Activated T-cell treated with anti-CD3 and anti-CD28 coated beads for 1 hour (primary cell): ENCODE measurements around the gene TTC12.

ENCODE experiments used
- DNase-seq: peaks from one replicate; pipeline ENCODE4 v3.0.0-alpha.2; 2020; ENCODE audit warnings: low read depth

Gene TTC12, protein sequence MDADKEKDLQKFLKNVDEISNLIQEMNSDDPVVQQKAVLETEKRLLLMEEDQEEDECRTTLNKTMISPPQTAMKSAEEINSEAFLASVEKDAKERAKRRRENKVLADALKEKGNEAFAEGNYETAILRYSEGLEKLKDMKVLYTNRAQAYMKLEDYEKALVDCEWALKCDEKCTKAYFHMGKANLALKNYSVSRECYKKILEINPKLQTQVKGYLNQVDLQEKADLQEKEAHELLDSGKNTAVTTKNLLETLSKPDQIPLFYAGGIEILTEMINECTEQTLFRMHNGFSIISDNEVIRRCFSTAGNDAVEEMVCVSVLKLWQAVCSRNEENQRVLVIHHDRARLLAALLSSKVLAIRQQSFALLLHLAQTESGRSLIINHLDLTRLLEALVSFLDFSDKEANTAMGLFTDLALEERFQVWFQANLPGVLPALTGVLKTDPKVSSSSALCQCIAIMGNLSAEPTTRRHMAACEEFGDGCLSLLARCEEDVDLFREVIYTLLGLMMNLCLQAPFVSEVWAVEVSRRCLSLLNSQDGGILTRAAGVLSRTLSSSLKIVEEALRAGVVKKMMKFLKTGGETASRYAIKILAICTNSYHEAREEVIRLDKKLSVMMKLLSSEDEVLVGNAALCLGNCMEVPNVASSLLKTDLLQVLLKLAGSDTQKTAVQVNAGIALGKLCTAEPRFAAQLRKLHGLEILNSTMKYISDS

GRCh38 chr11:113314389-113315301 is at the start of gene TTC12:
Gene TTC12, plus strand, starts transcription at chr11:113314583. Its CDS starts 1,675 bp downstream, at chr11:113316258.
- DNase-seq, result peak; percentile 83

DNA sequence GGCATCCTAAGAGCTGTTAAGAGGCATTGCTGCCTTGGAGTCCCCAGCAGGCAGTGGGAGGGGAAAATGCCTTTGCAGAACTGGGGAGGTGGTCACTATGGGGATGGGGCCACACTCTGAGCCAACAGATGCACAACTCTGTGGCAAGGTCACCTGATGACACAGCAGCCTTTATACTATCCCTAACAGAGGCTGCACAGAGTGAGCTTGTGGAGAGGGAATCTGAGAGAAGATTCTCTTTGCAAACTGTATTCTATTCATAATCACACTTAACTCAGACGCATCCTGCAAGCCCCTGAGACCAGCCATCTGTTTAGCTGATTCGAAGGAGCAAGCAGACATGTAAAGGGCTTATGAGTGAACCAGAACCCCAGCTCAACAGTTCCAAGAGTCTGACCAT is 49.0 kb upstream of the TTC12 start:
- no peak for DNase-seq

DNA sequence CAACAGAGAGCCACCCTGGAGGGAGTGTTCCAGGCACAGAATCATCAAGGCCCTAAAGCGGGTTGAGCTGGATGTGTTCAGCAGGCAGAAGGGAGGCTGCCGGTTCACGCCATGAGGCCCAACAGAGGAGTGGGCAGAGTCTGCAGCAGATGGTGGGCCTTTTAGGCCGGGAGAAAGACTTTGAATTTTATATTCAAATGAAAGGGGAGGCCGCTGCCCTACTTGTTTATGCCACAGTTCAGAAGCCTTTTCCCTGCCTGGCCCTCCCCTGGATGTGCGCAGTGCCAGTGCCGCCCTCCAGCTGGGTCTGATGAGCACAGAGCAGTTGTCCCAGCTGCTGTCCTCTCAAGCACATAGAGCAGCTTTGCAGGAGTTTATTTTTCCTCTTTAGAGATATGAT is 46.9 kb upstream of the TTC12 start:
- no peak for DNase-seq

GRCh38 chr11:113269096-113269495 is 45.3 kb upstream of the TTC12 start:
- no peak for DNase-seq

DNA sequence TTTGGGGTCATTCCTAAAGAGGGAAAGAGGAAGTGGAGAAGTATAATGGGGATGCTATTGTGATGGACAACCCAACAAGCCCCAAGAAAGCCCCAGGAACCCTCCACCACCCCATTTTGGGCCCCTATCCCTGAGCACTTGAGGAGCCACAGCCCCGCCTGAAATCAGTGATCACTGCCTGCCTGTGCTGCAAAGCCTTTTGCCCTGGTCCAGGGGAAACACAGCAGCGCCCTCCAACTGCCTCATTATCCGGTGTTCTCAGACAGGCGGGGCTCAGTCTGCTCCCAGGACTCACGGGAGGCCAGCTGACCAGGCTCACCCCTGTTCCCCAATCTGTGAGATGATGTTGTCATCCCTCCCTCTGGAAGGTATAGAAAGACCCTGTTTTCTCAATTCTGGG is 44.7 kb upstream of the TTC12 start:
- no peak for DNase-seq

DNA sequence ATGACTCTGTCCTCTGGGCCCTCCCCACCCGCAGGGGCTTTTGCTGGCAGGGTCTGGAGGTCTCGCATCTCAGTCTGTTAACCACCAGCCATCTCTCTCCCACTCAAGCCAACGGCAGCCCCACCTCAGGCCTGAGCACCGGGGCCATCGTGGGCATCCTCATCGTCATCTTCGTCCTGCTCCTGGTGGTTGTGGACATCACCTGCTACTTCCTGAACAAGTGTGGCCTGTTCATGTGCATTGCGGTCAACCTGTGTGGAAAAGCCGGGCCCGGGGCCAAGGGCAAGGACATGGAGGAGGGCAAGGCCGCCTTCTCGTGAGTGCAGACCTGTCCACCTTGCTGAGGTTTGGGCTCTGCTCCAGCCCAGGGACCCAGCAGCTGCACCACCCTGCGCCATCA is 44.3 kb upstream of the TTC12 start:
- DNase-seq, result no peak

DNA sequence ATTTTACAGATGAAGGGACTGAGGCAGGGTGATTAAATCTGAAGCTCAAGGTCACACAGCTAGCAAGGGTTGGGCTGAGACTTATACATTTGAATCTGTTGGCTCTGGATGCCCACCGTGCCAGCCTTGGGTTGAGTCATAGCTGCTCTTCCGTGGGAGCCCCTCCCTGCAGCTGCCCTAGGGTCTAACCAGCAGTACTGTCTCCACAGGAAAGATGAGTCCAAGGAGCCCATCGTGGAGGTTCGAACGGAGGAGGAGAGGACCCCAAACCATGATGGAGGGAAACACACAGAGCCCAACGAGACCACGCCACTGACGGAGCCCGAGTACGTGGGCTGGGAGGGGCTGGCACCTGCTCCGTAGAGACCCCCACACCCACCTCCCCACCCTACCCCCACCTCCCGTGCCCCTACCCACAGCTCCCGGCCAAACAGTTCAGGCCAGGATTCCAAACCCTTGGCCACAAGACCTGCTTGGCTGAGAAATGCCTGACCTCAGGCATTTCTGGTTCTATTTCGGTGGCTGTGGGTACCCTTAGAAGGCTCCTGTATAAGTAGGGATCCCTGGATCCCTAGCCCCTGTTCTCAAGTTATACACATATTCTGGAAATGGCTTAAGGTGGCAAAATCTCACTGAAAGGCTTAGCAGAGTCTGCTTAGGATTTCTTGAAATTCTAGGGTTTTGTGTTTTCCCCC is 42.7 kb upstream of the TTC12 start:
- DNase-seq, result no peak

GRCh38 chr11:113272281-113272680 is 42.1 kb upstream of the TTC12 start:
- no peak for DNase-seq

GRCh38 chr11:113272927-113273615 is 41.3 kb upstream of the TTC12 start:
- no peak for DNase-seq

DNA sequence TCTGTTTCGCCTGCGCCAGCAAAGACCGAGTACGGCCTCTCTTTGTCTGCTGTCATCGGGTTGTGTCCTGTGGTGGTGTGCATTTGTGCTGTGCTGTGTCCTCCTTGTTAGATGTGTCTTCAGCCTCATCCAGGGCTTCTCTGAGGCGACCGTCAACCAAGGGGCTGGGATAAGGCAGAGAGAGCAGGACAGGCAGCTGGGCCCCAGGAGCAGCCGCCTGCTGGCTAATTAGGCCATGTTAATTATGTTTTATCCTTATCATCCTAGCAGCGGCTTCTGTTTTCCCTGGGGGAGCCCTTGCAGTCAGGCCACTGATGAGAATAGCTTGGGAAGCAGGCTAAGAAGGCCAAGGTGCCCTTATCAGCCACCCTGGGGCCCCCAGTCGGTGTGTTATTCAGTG is 40.7 kb upstream of the TTC12 start:
- no peak for DNase-seq

- no peak for DNase-seq
Observed at GRCh38 chr11:113274713-113275582, 39.4 kb upstream of the TTC12 start.

DNA sequence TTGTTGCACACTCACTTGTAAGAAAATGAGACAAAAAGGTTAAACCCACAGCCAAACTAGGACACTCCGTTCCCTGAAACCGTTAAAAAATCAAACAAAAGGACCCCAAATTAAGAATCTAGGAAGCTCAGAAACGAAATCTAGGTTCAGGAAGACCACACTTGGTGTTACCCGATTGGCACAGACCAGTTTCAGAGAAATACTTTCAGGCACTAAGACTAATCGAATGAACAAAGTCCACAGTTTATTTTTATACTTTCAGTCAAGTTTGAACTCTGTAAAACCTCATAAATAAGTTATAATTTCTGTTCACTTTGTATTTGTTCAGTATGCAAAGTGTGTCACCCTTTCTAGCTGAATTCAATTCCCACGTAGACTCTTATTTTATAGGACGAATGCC is 38.8 kb upstream of the TTC12 start:
- no peak for DNase-seq

- DNase-seq, result no peak
Observed at GRCh38 chr11:113276466-113276865, 37.9 kb upstream of the TTC12 start.

GRCh38 chr11:113277907-113278306 is 36.5 kb upstream of the TTC12 start:
- no peak for DNase-seq

DNA sequence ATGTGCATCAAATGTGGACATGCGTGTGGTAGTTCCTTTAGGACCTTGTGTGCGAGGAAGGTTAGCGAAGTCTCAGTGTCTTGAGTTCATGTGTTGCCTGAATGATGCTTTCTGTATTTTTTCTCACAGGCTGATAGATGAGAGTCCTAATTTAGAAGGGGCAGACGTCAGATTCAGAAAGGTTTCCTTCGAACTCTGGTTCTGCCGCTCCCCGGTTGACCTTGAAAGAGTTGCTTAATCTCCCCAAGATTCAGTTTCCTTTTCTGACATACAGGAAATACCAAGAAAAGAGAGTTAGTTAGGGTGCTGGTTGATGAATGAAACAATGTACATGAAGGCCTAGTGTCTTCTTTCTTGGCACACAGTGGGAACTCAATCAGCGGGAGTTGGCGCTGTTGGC is 35.9 kb upstream of the TTC12 start:
- DNase-seq, result no peak

DNA sequence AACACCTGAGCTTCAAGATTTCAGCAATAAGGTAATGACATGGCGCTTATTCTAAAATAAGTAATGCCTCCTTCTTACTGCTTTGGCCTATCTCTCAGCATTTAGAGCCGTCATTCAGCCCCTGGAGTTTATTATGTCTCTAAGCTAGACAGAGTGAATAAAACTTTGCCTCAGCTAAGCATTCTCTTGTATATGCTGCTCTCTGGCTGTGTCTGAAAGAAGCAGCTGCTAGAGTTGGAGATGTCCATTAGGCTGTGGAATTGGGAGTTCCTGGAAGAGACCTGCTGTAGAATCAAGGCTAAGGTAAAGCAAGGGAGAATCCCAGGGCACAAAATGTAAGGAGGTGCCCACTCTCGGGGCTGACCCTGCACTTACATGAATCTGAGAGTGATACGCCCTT is 35.5 kb upstream of the TTC12 start:
- no peak for DNase-seq

DNA sequence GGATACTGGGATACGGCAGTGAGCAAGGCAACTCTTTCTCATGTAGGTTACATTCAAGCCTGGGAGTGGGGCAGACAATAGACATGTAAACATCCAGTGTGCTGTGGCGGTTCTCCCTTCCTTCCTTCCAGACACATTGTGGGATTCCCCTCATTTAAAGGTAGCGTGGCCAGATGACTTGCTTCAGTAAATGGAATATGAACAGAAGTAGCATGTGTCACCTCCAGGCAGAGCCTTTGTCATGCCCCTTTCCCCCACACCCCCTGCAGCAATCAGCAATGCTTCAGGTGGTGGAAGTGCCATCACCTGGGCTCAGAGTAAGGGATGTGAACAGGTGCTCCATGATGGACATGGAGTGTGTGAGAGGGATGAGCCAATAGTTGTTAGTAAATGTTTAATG is 34.8 kb upstream of the TTC12 start:
- DNase-seq, result no peak

GRCh38 chr11:113281052-113281725 is 33.2 kb upstream of the TTC12 start:
- no peak for DNase-seq

GRCh38 chr11:113282898-113283437 is 31.4 kb upstream of the TTC12 start:
- no peak for DNase-seq
